DND-41 (cell line): ENCODE results near the gene GPX1.

Experiments used
- ATAC-seq: fragments of 200-7000 bp; cut with Tn5 transposase; 3 replicates; pipeline ENCODE4 v1.9.1; 2021; ENCODE audit warnings: low read depth; ENCODE audit not compliant: insufficient read depth
- DNase-seq: peaks from one replicate; pipeline ENCODE4 v3.0.0-alpha.2; 2020
- H2AFZ ChIP-seq: 2 replicates; pipeline ENCODE4 v1.6.0; 2012; ENCODE audit warnings: low read depth, low read length
- H3K27ac ChIP-seq: 2 replicates; pipeline ENCODE4 v1.5.1; 2012; ENCODE audit warnings: low read length, inconsistent platforms
- H3K27me3 ChIP-seq: fragments of 200-600 bp; sonication (generic); 2 replicates; pipeline ENCODE4 v1.6.0; 2012; ENCODE audit warnings: low read length, mild to moderate bottlenecking, inconsistent platforms; ENCODE audit not compliant: insufficient read depth, poor library complexity
- H3K36me3 ChIP-seq: 2 replicates; pipeline ENCODE4 v1.5.1; 2012; ENCODE audit warnings: low read length, inconsistent platforms; ENCODE audit not compliant: insufficient read depth
- H3K4me1 ChIP-seq: 2 replicates; pipeline ENCODE4 v1.5.1; 2012; ENCODE audit warnings: mild to moderate bottlenecking, low read length; ENCODE audit not compliant: insufficient read depth
- H3K4me2 ChIP-seq: 2 replicates; pipeline ENCODE4 v1.6.0; 2012; ENCODE audit warnings: mild to moderate bottlenecking, moderate library complexity, low read length, inconsistent platforms; ENCODE audit not compliant: insufficient read depth
- H3K4me3 ChIP-seq, 2 experiments: fragments of 200-600 bp in 1 of 2; shearing (Covaris generic) in 1 of 2; 2 replicates each; pipeline ENCODE4 v1.5.1; 2012 to 2016; ENCODE audit warnings: inconsistent platforms in 2 of 2, low read length in 2 of 2, mild to moderate bottlenecking in 2 of 2, low read depth in 1 of 2, moderate library complexity in 1 of 2
- H3K79me2 ChIP-seq: 2 replicates; pipeline ENCODE4 v1.6.0; 2012; ENCODE audit warnings: low read length, inconsistent platforms; ENCODE audit not compliant: insufficient read depth
- H3K9ac ChIP-seq: 2 replicates; pipeline ENCODE4 v1.6.0; 2012; ENCODE audit warnings: low read depth, mild to moderate bottlenecking, inconsistent platforms, low read length, moderate library complexity
- H3K9me3 ChIP-seq: 2 replicates; pipeline ENCODE4 v1.5.1; 2012; ENCODE audit warnings: low read length, moderate library complexity, mild to moderate bottlenecking, inconsistent platforms; ENCODE audit not compliant: insufficient read depth, severe bottlenecking
- H4K20me1 ChIP-seq: 2 replicates; pipeline ENCODE4 v1.6.0; 2012; ENCODE audit warnings: low read length; ENCODE audit not compliant: insufficient read depth
- CTCF ChIP-seq: IDR thresholded peaks from 2 replicates; pipeline ENCODE4 v1.5.1; 2012; ENCODE audit warnings: borderline replicate concordance, low read length, moderate library complexity, mild to moderate bottlenecking; ENCODE audit not compliant: poor library complexity, severe bottlenecking; ENCODE audit errors: extremely low read depth
- EZH2 ChIP-seq: IDR thresholded peaks from 3 replicates; pipeline ENCODE4 v1.6.1; 2012; ENCODE audit warnings: borderline replicate concordance, low read depth, mild to moderate bottlenecking, moderate library complexity, low read length, inconsistent platforms; ENCODE audit not compliant: severe bottlenecking

Gene GPX1

GRCh38 chr3:49389297-49389696 lies 31.1 kb upstream of the GPX1 start:
- ATAC-seq, result no peak
- no peak for DNase-seq
- TF ChIP-seq EZH2 (no peak), CTCF (no peak)
- no peak overlapping the region for H3K4me2 ChIP-seq
- H3K4me1 ChIP-seq, result no peaks in the 10 kb centered on the region
- H4K20me1 ChIP-seq, result peaks cover 87% of the 10 kb centered on the region
- no peaks in the 10 kb centered on the region for H3K9me3 ChIP-seq
- H3K27me3 ChIP-seq, result no peaks in the 10 kb centered on the region
- H2AFZ ChIP-seq, result no peak overlapping the region
- no peak overlapping the region for H3K4me3 ChIP-seq
- H3K27ac ChIP-seq, result no peak overlapping the region
- H3K79me2 ChIP-seq, result peaks cover 97% of the 10 kb centered on the region
- no peak overlapping the region for H3K9ac ChIP-seq
- peaks cover 18% of the 10 kb centered on the region for H3K36me3 ChIP-seq

GRCh38 chr3:49388289-49388820 lies 30.2 kb upstream of the GPX1 start:
- H3K79me2 ChIP-seq, result peaks cover 98% of the 10 kb centered on the region
- H3K4me3 ChIP-seq, result no peak overlapping the region
- TF ChIP-seq CTCF (no peak), EZH2 (no peak)
- H3K36me3 ChIP-seq, result peaks cover 16% of the 10 kb centered on the region
- peaks cover 92% of the 10 kb centered on the region for H4K20me1 ChIP-seq
- no peak overlapping the region for H2AFZ ChIP-seq
- H3K9me3 ChIP-seq, result no peaks in the 10 kb centered on the region
- H3K27me3 ChIP-seq, result no peaks in the 10 kb centered on the region
- ATAC-seq (no peak), DNase-seq (no peak)
- H3K4me2 ChIP-seq, result no peak overlapping the region
- H3K27ac ChIP-seq, result no peak overlapping the region
- H3K4me1 ChIP-seq, result no peaks in the 10 kb centered on the region
- no peak overlapping the region for H3K9ac ChIP-seq

GRCh38 chr3:49387721-49388120 lies 29.6 kb upstream of the GPX1 start:
- no peaks in the 10 kb centered on the region for H3K27me3 ChIP-seq
- H3K4me2 ChIP-seq, result no peak overlapping the region
- no peak for DNase-seq
- H3K9me3 ChIP-seq, result no peaks in the 10 kb centered on the region
- peaks cover 98% of the 10 kb centered on the region for H3K79me2 ChIP-seq
- peaks cover 13% of the 10 kb centered on the region for H3K36me3 ChIP-seq
- no peak overlapping the region for H3K4me3 ChIP-seq
- H2AFZ ChIP-seq, result no peak overlapping the region
- H3K27ac ChIP-seq, result no peak overlapping the region
- H3K9ac ChIP-seq, result no peak overlapping the region
- no peaks in the 10 kb centered on the region for H3K4me1 ChIP-seq
- TF ChIP-seq CTCF (no peak), EZH2 (no peak)
- peaks cover 92% of the 10 kb centered on the region for H4K20me1 ChIP-seq
- no peak for ATAC-seq
